Fibroblast of mammary gland (primary cell): ENCODE data around the gene SIVA1.
A peak's percentile ranks its signal among the peaks of the same experiment; 100 is the strongest.

Experiments used
- DNase-seq: peaks from one replicate; pipeline ENCODE4 v3.0.0-alpha.2; 2010; ENCODE audit warnings: low read depth
- H3K4me3 ChIP-seq: 2 replicates; pipeline ENCODE4 v1.5.1; 2011; ENCODE audit warnings: low read depth, mild to moderate bottlenecking, low read length, moderate library complexity; ENCODE audit not compliant: control insufficient read depth
- TF ChIP-seq, protein P1 (sequence below): conservative IDR thresholded peaks from 2 replicates; pipeline ENCODE4 v1.5.1; 2011; ENCODE audit warnings: low read depth, low read length, inconsistent platforms; ENCODE audit not compliant: control insufficient read depth, insufficient read depth

SIVA1 gene

GRCh38 chr14:104800771-104801519 lies 48.0 kb downstream of the SIVA1 start, which contains the start of gene ZBTB42:
Gene ZBTB42, plus strand, starts transcription at chr14:104801101. Its CDS starts 97 bp downstream, at chr14:104801198.
- TF ChIP-seq, protein P1, sequence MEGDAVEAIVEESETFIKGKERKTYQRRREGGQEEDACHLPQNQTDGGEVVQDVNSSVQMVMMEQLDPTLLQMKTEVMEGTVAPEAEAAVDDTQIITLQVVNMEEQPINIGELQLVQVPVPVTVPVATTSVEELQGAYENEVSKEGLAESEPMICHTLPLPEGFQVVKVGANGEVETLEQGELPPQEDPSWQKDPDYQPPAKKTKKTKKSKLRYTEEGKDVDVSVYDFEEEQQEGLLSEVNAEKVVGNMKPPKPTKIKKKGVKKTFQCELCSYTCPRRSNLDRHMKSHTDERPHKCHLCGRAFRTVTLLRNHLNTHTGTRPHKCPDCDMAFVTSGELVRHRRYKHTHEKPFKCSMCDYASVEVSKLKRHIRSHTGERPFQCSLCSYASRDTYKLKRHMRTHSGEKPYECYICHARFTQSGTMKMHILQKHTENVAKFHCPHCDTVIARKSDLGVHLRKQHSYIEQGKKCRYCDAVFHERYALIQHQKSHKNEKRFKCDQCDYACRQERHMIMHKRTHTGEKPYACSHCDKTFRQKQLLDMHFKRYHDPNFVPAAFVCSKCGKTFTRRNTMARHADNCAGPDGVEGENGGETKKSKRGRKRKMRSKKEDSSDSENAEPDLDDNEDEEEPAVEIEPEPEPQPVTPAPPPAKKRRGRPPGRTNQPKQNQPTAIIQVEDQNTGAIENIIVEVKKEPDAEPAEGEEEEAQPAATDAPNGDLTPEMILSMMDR = no peak
- no peak for DNase-seq
- peak within 1 kb of the TSS; percentile 45 for H3K4me3 ChIP-seq

DNA sequence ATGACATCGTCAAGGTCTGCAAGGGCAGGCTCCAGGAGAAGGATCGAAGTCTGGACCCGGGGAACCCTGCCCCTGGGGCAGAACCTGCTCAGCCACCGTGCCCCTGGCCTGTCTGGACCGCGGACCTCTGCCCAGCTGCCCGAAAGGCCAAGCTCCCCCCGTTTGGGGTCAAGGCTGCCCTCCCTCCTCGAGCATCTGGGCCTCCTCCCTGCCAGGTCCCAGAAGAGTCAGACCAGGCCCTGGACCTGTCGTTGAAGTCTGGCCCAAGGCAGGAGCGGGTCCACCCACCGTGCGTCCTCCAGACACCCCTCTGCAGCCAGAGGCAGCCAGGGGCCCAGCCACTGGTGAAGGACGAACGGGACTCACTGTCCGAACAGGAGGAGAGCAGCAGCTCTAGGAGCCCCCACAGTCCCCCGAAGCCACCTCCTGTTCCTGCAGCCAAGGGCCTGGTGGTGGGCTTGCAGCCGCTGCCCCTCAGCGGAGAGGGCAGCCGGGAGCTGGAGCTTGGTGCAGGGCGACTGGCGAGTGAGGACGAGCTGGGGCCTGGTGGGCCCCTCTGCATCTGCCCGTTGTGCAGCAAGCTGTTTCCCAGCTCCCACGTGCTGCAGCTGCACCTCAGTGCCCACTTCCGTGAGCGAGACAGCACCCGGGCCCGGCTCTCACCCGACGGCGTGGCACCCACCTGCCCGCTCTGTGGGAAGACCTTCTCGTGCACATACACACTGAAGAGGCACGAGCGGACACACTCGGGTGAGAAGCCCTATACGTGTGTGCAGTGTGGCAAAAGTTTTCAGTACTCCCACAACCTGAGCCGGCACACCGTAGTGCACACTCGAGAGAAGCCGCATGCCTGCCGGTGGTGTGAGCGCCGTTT lies 48.8 kb downstream of the SIVA1 start:
- H3K4me3 ChIP-seq = peak overlapping the region; percentile 41
- DNase-seq = no peak
- TF ChIP-seq, protein P1 = no peak

DNA sequence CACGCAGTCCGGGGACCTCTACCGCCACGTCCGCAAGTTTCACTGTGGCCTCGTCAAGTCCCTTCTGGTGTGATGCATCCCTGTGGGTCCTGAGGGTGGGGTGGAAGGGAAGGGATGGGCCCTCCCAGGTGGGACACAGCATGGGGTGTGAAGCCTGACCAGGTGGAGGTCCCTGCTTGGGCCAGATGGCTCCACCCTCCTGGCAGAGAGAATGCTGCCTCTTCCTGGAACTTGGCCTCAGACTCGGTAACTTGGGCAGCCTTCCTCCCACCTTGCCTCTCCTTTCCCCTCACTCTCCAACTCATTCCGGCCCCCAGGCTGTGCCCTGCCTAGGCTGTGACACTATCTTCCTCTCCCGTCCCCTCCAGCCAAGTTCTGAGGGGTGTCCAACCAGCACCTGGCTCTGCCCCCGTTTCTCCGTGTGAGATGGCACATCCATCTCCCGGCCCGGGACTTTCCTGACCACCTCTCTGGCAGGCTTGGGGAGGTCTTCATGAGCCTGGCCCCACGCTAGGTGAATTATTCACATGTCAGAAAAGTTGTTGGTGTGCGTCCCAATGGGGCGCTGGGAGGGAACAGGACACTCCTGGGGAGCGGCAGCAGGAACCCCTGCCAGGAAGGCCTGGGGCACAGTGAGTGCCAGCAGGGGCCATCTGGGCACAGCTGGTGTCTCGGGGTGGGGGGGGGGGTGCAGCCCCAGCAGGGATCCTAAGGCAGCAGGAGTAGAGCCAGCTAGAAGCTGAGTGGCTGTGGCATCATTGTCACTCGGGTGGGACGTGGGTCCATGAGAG lies 49.6 kb downstream of the SIVA1 start:
- TF ChIP-seq, protein P1 = no peak
- H3K4me3 ChIP-seq = no peak overlapping the region
- no peak for DNase-seq

GRCh38 chr14:104803280-104803911 lies 50.4 kb downstream of the SIVA1 start:
- H3K4me3 ChIP-seq = no peak overlapping the region
- TF ChIP-seq, protein P1 = no peak
- DNase-seq = no peak

GRCh38 chr14:104803912-104804410 lies 51.0 kb downstream of the SIVA1 start:
- TF ChIP-seq, protein P1 = no peak
- no peak overlapping the region for H3K4me3 ChIP-seq
- no peak for DNase-seq
